ENCODE data around the gene RPS5.
"Not testable (repeated sequence)": the region's sequence is repeated elsewhere in the genome, so short reads cannot be mapped to it uniquely, and the experiment has no call there.

The RPS5 gene

DNA sequence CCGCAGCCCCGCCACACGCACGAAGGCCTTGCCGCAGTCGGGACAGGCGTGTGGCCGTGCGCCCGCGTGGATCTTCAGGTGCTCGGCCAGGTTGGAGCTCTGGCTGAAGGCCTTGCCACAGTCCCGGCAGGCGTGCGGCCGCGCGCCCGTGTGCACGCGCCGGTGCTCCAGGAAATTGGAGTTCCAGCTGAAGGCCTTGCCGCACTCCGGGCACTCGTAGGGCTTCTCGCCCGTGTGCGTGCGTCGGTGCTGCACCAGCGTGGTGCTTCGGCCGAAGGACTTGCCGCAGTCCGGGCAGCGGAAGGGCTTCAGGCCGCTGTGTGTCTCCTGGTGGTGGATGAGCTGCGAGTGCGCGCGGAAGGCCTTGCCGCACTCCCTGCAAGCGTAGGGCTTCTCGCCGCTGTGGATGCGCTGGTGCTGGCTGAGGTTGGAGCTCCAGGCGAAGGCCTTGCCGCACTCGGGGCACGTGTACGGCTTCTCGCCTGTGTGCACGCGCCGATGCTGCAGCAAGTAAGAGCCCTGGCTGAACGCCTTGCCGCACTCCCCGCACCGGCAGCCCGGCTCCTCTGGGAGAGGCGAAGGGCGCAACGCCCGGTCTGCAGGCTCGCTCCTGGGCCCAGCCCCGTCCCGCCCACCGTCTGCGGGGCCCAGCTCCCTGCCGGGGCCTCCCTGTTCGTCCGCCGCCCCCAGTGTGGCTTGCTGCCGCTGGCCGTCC lies 30.1 kb upstream of the RPS5 start:
- no peak for DNase-seq

DNA sequence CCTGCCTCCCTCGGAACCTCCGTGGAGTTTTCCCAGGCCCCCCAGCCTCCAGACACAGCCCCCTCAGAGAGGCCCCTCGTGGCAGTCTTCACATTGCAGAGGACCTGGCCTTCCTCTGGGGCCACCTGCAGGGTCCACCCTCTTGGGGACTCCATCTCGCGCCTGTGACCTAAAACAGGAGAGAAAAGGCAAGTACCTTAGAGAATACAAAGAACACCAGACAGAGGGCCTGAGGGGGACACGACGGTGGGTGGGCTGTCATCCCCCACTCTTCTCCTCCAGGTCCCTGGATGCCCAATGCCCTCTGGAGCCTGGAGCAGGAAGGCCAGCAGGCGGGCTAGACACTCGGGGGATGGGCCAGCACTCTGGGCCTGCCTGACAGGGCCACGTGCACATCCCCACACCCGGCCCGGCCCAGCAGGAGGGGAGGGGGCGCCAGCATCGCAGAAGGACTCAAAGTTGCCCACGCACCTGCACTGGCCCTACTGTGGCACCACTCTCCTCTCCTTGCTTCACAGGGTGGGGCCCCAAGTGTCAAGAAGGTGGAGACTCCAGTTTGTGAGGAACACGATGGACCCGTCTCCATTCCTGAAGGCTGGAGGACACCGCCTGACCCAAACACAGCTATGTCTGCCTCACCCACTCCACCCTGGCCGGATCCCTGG lies 29.5 kb upstream of the RPS5 start:
- no peak for DNase-seq

DNA sequence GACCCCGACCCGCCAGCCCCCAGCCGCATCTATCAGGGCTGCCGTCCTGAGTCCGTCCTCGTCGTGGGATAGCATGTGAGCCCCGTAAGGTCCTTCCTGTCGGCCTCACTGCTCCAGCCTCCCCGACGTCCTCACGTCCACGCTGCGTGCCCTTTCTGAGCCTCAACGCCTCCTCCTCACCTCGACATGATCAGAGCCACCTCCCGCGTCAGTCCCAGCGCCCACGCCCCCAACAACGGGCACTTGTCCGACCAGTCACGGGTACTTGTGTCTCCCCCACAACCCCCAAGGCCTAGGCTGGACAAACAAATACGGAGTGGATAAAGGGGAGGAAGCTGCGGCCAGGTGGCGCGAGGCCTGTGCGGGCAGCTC lies 25.2 kb upstream of the RPS5 start:
- no peak for DNase-seq

- DNase-seq, result peak; percentile 59
Observed at GRCh38 chr19:58362272-58362994, 24.6 kb upstream of the RPS5 start, which contains the start of gene ZNF497. Gene ZNF497, minus strand, starts transcription at chr19:58362751. Its CDS starts 5,116 bp downstream, at chr19:58357635.

- no peak for DNase-seq
Observed at GRCh38 chr19:58364146-58364545, 22.9 kb upstream of the RPS5 start.

GRCh38 chr19:58366585-58367430 lies 20.3 kb upstream of the RPS5 start:
- no peak for DNase-seq

GRCh38 chr19:58367698-58368454 lies 19.2 kb upstream of the RPS5 start:
- DNase-seq, result no peak

- no peak for DNase-seq
Observed at GRCh38 chr19:58368561-58369360, 18.3 kb upstream of the RPS5 start.

- DNase-seq, result no peak
Observed at GRCh38 chr19:58372311-58373133, 14.5 kb upstream of the RPS5 start.

DNA sequence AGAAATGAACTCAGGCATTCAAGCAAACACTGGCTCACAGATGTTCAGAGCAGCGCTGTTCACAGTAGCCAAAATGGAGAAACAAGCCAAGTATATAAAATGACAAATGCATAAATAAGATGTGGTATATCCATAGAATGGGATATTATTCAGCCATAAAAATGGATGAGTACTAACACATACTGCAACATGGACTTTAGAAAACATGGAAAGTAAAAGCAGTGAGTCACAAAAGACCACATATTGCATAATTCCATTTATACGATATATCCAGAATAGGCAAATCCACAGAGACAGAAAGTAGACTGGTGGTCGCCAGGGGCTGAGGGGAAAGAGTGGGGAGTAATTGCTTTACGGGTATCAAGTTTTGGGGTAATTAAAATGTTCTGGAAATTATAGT lies 12.9 kb upstream of the RPS5 start:
- DNase-seq, result no peak

DNA sequence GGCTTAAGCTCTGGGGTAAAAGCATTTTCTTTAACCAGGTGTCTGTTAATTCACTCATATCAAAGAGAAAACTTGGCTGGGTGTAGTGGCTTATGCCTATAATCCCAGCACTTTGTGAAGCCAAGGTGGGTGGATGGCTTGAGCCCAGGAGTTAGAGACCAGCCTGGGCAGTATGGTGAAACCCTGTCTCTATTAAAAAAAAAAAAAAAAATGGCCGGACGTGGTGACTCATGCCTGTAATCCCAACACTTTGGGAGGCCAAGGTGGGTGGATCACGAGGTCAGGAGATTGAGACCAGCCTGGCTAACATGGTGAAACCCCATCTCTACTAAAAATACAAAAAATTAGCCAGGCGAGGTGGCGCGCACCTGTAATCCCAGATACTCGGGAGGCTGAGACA lies 10.3 kb upstream of the RPS5 start:
- DNase-seq, result not testable (repeated sequence)

DNA sequence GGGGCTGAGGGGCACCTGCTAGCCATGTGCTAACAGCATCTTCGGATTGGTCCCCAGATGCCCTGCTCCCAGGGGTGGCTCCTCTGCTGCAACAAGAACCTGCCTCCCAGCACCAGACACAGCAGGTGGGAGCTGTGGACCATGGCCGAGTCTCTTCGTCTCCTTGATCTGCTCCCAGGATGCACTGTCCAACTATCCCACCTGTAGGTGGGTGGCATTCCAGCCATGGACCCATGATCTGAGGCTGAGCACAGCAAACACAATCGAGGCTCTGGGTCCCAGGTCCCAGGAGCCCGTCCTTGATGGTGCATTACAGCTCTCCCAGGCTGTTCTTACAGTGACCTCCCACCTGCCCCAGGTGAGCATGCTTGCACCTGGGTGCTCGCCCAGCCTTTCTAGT lies 7.8 kb upstream of the RPS5 start:
- no peak for DNase-seq

DNA sequence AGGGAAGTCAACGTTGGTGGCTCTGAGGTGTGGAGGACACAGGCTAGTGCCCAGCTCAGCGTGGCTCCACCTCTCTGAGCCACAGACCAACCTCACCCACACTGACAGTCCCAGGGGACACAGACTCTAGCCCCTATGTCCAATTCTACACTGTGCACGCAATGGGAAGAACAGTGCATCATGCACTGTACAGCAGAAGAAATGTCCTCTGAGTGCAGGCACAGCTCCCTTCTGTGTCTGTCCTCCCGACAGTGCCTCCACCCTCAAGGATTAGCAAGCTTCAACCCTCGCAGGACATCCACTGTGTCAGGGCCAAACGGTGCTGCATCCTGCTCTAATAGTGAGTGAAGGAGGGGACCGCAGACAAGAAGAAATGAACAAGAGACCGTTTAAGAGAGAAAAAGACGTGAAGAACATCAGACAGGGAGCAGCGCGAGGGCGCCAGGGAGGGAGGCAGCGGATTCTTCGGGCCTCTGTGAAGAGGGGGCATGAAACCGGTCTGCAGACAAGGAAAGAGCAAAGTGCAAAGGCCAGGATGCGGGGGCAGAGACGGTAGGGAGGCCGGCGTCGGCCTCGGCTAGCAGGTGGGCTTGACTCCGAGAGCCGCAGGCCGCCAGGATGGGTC lies 6.9 kb upstream of the RPS5 start:
- DNase-seq, result no peak

DNA sequence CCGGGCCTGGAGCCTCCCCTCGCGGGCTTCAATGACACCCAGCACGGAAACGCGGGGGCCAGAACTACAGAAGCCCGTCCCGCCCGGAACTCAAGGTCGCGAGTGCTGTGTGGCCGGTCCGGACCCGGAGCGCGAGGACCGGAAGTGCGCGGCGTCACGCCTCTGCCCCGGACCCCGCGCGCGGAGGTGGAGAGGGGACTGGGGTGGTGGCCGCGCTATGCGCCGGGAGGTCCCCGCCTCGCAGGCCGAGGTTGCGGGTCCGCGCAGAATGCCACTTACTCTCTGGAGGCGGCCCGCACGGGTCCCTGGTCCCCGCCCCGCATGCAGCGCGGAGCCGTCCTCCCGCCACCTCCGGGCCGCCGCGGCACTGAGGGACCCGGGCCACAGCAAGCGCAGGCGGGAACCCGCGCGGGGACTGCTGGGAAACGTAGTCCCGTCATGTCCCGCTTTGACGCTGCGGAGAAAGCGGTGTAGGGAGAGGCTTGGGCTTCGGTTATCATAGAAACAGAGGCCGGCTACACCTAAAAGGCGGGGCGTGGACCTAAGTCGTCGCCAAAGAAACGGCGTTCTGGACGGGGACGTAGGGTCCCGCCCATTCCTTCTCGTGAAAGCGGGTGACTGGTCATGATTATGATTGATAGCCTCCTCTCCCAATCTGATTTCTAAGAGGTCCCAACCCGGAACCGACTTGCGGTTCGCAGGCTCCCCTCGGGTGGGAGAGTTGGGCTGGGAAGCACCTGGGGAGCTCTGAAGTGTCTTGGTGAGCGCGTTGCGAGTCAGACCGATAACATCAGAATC lies 6.2 kb upstream of the RPS5 start, which contains the start of gene ZNF837:
TSS of gene ZNF837 (minus strand) at position 369 of the 798 bp plus-strand sequence. CDS start 11,698 bp downstream, outside the sequence.
- DNase-seq, result peak; percentile 99

DNA sequence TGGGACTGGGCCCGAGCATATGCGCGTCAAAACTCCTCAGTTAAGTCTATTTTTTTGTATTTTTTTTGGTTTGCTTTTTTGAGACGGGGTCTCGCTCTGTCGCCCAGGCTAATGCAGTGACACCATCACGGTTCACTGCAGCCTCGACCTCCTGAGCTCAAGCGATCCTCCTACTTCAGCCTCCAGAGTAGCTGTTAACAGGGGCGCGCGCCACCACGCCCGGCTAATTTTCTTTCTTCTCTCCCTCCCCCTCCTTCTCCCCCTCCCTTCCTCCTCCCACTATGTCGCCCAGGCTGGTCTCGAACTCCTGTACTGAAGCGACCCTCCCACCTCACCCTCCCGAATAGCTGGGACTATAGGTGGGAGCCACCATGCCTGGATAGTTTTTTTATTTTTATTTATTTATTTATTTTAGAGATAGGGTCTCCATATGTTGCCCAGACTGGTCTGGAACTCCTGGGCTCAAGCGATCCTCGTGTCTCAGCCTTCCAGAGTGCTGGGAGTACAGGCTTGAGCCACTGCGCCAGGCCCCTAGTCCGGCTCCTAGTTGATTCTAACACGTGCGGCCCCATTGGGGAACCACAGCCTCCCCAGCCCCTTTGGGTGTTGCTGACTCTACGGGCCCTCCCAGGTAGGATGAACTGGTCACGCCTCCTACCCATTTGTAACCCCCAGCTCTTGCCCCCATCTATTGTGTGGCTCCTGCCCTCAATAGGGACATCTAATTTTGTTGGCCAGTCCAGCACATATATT lies 5.4 kb upstream of the RPS5 start:
- no peak for DNase-seq

DNA sequence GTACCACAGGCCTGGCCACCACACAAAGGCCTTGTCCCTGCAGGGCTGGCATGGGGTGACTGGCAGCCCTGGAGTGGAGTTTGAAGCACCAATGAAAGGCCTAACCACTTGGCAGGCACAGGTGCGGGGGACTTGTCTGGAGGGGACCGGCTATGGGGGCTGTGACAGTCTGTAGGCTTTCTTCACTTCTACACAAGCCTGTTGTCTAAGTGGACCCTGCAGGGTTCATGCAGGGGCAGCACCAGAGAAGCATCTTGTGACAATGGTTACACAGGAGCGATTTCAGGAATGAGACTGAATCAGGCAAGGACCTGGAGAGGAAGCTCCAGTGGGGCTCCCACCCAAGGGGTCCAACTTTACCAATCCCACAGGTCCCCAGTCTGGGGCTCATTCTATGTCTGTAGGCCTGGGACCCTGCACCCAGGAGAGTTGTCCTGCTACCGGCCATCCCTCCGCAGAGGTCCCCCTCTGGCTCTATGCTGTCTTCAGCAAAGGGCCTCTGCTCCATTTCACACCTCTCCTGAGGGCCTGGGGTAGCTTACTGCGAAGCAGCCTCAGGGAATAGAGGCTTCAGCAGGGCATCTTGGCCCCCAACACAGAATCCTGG lies 4.0 kb upstream of the RPS5 start:
- no peak for DNase-seq

GRCh38 chr19:58385313-58385890 lies 1.7 kb upstream of the RPS5 start:
- DNase-seq, result no peak

Measured in NCI-H524 treated with DMSO at 0.1 percent for 48 hours (cell line).